Measurements from ENCODE around the gene KDM2B. TPM values are rescaled to one million over a fixed set of nuclear protein-coding genes. Genes with fewer than 3 reads are reported as not detected.

KDM2B gene
- total and polyA plus RNA-seq, 2 of the 8 experiments (the other 6 are each of a cell fraction or from before 2014, with no cell fraction given) = 111 to 162 TPM

GRCh38 chr12:121504505-121504904, 76.3 kb downstream of the KDM2B start:
- no peak overlapping the region for H2BK12ac ChIP-seq (ENCODE audit: low read depth, low read length)
- H3K79me1 ChIP-seq (ENCODE audit: low read depth, low read length) = peaks cover 5% of the 10 kb centered on the region; the same call in 1 of the 2 replicates
- H3K36me3 ChIP-seq (ENCODE audit: control insufficient read depth in 2 of 4, insufficient read depth in 4 of 4, low read length in 3 of 4) = peaks cover 9 to 51% (median 22%) of the 10 kb centered on the region in 4 experiments
- H3K56ac ChIP-seq (replicated peaks; ENCODE audit: insufficient read length, low read depth, low read length) = no peak overlapping the region
- no peak overlapping the region for H2BK120ac ChIP-seq (replicated peaks; ENCODE audit: low read depth, low read length)
- H3K27me3 ChIP-seq (replicated peaks in 1 of 4; ENCODE audit: control insufficient read depth in 3 of 4, extremely low read depth in 1 of 4, insufficient read depth in 3 of 4, low read length in 3 of 4) = no peaks in the 10 kb centered on the region
- H3K4me2 ChIP-seq (ENCODE audit: insufficient read depth in 1 of 2, low read depth in 2 of 2, low read length in 2 of 2) = no peak overlapping the region
- H4K5ac ChIP-seq (ENCODE audit: insufficient read length, low read depth, low read length) = no peak overlapping the region
- no peak overlapping the region for H2BK20ac ChIP-seq (ENCODE audit: low read length)
- no peak overlapping the region for H3K9ac ChIP-seq (replicated peaks in 1 of 4; ENCODE audit: extremely low read depth in 1 of 4, low read depth in 3 of 4, low read length in 3 of 4)
- H3K23me2 ChIP-seq (ENCODE audit: low read depth, low read length) = no peaks in the 10 kb centered on the region
- no peak overlapping the region for H2BK15ac ChIP-seq (ENCODE audit: low read length)
- H2AFZ ChIP-seq (ENCODE audit: low read length) = no peak overlapping the region
- WGBS, 2 experiments (ENCODE audit: extremely low coverage in 1 of 2, insufficient coverage in 1 of 2, insufficient read length in 1 of 2, insufficient replicate concordance in 2 of 2, low coverage in 1 of 2, low lambda C conversion rate in 2 of 2, missing lambda C conversion rate in 1 of 2) = 95% methylated on average over 13 of the region's 13 CpGs; no CpG with 5 or more reads in 1 of the 2 experiments
- peaks cover 8 to 9% of the 10 kb centered on the region in 2 experiments for H4K20me1 ChIP-seq (replicated peaks in 1 of 2; ENCODE audit: control insufficient read depth in 1 of 2, insufficient read depth in 2 of 2, low read length in 2 of 2)
- H2BK5ac ChIP-seq (ENCODE audit: low read depth, low read length) = no peak overlapping the region
- ChIA-PET CTCF (ENCODE audit: partially characterized antibody) (interaction anchor here (1.0 to 3.0 kb wide), 4 partner anchors 15 to 164 kb away, joined by 3 to 10 read pairs (median 3); no protein-coding TSS in a partner anchor), POLR2A (ENCODE audit: partially characterized antibody) (interaction anchor here (0.7 to 1.0 kb wide), 2 partner anchors 11 to 379 kb away, joined by 3 read pairs; no protein-coding TSS in a partner anchor)
- H3K4ac ChIP-seq (replicated peaks; ENCODE audit: insufficient read length, low read depth, low read length) = no peak overlapping the region
- H3K4me1 ChIP-seq (replicated peaks in 1 of 4; ENCODE audit: control insufficient read depth in 3 of 4, insufficient read depth in 4 of 4, low read length in 3 of 4) = no peaks in the 10 kb centered on the region
- H3K14ac ChIP-seq (ENCODE audit: insufficient read length) = no peak overlapping the region
- H3K4me3 ChIP-seq (ENCODE audit: extremely low read depth in 1 of 4, insufficient read depth in 2 of 4, low read depth in 3 of 4, low read length in 4 of 4) = no peak overlapping the region
- FAIRE-seq (no peak), DNase-seq (ENCODE audit: low read depth in 1 of 2, low spot score in 2 of 2) (no peak)
- H4K8ac ChIP-seq (ENCODE audit: extremely low read depth, insufficient read depth, low read length) = no peak overlapping the region
- H4K91ac ChIP-seq (replicated peaks; ENCODE audit: insufficient read length, low read length) = no peak overlapping the region
- no peak overlapping the region for H2AK5ac ChIP-seq (ENCODE audit: low read depth, low read length)
- no peak overlapping the region for H3K27ac ChIP-seq (ENCODE audit: low read depth, low read length)
- H3K9me3 ChIP-seq (ENCODE audit: insufficient read depth in 2 of 2, low read depth in 1 of 2, low read length in 1 of 2) = no peaks in the 10 kb centered on the region
- peaks cover 0 to 14% of the 10 kb centered on the region in 2 experiments; a peak in 1 of 4 replicates for H3K79me2 ChIP-seq (ENCODE audit: control insufficient read depth in 1 of 2, insufficient read depth in 2 of 2, low read length in 2 of 2)
- no peak overlapping the region for H3K18ac ChIP-seq (ENCODE audit: extremely low read depth, low read length)
- no peak overlapping the region for H3K23ac ChIP-seq (ENCODE audit: insufficient read length)
- TF ChIP-seq TAF1 (IDR thresholded peaks at IDR 0.05; ENCODE audit: low read depth, low read length) = no peak
- no peak for TF ChIP-seq CHD1 (IDR thresholded peaks at IDR 0.05; ENCODE audit: low read depth, low read length)
- no peak for TF ChIP-seq TEAD4 (IDR thresholded peaks at IDR 0.05; ENCODE audit: low read depth, low read length)
- TF ChIP-seq KDM1A (IDR thresholded peaks at IDR 0.05; ENCODE audit: borderline replicate concordance, low read length) = no peak
- no peak for TF ChIP-seq RXRA (IDR thresholded peaks at IDR 0.05; ENCODE audit: insufficient read depth, low read depth, low read length)
- no peak for TF ChIP-seq MAX (IDR thresholded peaks at IDR 0.05)
- no peak for TF ChIP-seq FOSL1 (IDR thresholded peaks at IDR 0.05; ENCODE audit: insufficient read depth, low read depth, low read length)
- TF ChIP-seq ATF2 (IDR thresholded peaks at IDR 0.05; ENCODE audit: low read length) = no peak
- no peak for TF ChIP-seq HDAC6 (IDR thresholded peaks at IDR 0.05; ENCODE audit: low read depth, low read length)
- TF ChIP-seq BCL11A (IDR thresholded peaks at IDR 0.05; ENCODE audit: low read depth in 2 of 2, low read length in 2 of 2) = no peak
- no peak for TF ChIP-seq KDM4A (IDR thresholded peaks at IDR 0.05; ENCODE audit: low read depth, low read length, severe bottlenecking)
- no peak for TF ChIP-seq GABPA (IDR thresholded peaks at IDR 0.05; ENCODE audit: borderline replicate concordance, insufficient read depth, low read length)
